Stimulated activated CD8-positive, alpha-beta memory T cell treated with anti-CD3 and anti-CD28 coated beads, Interleukin-12 subunit alpha, Interleukin-12 subunit beta, amount 100 ng/mL, for 24 hours (primary cell): Measurements from ENCODE around the gene CYS1.

Experiments
- DNase-seq: peaks from one replicate; pipeline ENCODE4 v3.0.0-alpha.2; 2020; ENCODE audit errors: extremely low read depth

The CYS1 gene

GRCh38 chr2:10047616-10048500, 32.4 kb downstream of the CYS1 start:
- no peak for DNase-seq

GRCh38 chr2:10046931-10047330, 33.3 kb downstream of the CYS1 start:
- no peak for DNase-seq

GRCh38 chr2:10045561-10046355, 34.5 kb downstream of the CYS1 start:
- no peak for DNase-seq

GRCh38 chr2:10043906-10044601, 36.2 kb downstream of the CYS1 start:
- DNase-seq = peak; percentile 97

DNA sequence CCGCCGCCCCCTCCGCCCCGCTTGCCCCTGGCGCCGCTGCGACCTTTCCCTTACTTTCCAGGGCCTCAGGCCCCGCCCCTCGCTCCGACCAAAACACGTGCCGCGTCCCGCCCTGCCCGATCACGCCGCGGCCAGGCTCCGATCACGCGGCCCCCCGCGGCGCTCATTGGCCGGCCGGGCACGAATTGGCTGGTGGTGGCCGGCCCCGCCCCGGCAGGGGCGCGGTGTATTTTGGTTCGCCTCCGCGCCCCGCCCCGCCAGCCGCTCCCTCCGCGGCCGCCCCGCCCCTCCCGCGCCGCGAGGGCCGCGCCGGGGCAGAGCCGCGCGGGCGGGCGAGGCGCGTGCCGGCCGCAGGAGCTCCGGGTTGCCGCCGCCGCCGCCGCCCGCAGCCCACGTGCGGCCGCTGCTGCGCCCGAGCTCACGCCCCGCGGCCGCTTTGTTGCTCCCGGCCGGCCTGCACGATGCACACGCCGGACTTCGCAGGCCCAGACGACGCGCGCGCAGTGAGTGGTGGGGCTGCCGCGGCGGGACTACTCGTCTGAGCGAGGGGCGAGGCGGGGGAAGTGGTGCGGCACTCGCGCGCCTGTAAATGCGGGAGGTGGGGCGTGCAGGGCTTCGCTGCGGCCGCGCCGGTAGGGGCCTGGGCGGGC, 36.8 kb downstream of the CYS1 start, which contains the start of gene KLF11:
Gene KLF11 (plus strand): TSS at position 295 of the 650 bp plus-strand sequence. CDS start 167 bp downstream, at position 462.
- peak; percentile 59 for DNase-seq

DNA sequence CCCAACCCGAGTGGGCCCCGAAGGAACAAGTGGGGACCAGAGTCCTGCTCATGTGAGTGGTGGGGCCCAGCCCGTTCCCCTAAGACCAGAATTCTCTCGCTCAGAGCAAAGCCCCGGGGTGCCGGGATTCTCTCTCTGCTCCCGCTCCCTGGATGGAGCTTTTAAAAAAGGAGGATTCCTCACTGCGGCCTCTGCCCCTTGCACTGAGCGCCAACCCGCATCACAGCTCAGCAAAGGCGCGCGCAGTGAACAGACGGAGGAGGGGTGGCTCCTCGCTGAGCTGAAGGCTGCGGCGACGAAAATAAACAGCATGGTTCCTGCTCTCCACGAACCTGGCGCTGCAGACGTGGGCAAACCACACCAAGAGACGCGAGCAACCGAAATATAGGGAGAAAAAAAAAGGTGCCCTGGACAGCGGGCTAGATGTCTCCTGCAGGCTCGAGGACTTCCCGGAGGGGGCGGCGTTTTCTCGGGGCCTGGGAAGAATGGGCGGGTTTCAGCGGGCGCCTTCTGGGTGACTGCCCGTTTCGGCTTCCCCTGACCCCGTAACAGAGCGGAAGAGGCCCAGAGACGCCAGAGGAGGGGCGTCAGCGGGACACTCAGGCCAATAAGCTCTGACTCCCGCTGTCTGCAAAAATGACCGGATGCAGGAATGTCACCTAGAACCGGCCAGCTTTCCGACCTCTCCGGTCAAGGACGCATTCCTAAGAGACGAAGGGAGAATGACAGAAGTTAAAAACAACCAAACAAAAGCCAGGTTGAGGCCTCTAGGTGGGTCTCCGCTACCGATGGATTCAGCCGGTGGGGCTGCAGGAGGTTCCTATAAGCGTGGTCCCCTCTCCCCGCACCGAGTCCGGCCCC, 37.7 kb downstream of the CYS1 start:
- no peak for DNase-seq

GRCh38 chr2:10041711-10042110, 38.5 kb downstream of the CYS1 start:
- no peak for DNase-seq

DNA sequence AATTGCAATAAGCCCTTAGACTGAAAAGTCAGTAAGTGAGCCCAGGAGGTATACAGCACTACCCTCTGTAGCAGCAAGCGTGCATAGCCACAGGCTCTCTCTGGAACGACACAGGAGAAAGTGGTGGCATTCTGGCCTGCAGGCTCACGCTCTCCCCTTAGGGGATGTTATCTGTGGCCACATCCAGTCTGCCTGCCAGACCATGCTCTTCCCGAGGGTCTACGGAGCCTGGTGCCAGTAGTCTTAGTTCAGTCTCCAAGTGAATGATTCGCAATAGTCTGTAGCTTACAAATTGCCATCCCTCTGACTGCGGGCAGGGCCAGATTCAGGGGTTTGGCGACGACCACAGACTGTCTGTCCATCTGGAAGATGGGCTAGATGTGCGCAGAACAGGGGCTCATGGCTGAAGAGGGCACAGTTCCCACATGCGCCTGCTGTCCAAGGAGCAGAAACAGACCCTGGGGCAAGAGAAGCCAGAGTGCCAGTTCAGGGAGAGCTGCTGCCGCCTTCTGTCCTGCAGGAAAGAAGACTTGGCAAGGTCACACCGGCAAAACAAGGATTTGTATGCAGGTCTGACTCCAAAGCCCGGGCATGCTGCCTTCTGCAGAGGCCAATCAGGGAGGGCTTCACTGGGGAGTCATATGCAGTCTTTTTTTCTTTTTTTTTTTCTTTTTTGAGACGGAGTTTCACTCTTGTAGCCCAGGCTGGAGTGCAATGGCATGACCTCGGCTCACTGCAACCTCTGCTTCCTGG, 40.4 kb downstream of the CYS1 start:
- DNase-seq = no peak

DNA sequence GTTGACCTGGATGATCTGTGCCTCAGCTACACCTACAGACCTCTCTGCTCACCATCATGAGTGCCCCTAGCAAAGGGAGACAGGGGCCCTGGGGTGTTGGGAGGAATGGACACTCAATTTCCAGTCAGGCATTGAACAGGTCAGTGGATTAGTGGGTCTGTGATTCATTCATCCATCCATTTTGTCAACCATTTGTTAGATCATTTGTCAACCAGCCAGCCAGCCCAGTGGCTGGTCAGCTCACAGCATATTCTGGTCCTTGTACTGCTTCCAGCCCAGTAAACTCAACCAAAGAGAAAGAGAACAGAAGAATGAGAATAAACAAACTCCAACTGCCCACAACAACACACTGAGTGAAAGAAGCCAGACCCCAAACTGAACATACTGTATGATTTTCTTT, 41.5 kb downstream of the CYS1 start:
- DNase-seq = no peak

- DNase-seq = no peak
Observed at GRCh38 chr2:10038123-10038522, 42.1 kb downstream of the CYS1 start.

DNA sequence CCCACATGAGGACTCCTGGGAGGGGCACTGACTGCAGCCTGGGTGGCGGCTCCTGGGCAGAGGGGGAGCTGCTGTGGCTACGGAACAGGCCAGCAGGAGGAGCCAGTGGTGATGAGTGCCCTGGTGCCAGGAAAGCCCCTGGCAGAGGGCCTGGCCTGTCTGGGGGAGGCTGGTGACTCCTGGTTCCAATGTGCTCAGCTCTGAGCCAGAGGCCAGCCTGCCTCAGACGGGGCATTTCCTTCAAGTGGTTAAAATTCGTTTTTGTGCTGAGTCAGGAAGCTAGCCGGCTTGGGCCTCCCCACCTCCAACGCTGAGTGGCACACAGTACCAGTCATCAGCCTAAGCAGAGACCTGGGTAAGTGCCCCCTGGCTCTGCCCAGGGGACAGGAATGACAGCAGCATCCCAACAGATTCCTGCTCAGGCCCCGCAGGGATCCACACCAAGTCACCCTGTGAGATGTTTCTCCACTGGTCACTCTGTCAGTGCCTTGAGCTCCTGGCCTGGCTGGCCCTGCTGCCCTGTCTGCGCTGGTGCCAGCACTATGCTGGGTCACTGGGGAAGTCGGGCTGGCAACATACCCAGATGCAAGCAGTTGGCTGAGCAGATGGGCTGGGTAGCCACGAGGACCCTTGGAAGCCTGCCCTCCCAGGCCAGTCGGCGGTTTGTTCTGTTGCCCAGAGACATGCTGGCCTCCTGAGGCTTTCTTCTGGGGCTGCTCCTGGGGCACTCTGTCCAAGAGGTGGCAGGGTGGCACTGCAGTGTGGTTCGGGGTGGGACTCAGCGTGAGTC, 43.9 kb downstream of the CYS1 start:
- DNase-seq = no peak

DNA sequence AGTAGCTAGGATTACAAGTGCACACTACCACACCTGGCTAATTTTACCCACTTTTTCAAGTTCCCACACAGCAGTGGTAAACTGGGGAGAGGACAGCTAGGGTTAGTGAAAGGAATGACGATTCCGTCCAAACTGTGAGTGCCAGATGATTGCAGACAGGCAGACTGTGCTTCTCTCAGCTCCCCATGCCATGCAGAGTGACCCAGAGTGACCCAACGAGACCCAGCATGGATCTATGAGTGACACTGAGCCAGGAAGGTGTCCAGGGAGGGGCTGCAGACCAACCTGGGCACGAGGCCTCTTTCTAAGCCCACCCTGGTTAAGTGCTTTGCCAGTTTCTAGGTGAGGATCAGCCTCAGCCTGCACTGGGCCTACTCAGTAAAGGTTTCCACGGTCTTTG, 44.6 kb downstream of the CYS1 start:
- no peak for DNase-seq

GRCh38 chr2:10035053-10035422, 45.2 kb downstream of the CYS1 start:
- no peak for DNase-seq

DNA sequence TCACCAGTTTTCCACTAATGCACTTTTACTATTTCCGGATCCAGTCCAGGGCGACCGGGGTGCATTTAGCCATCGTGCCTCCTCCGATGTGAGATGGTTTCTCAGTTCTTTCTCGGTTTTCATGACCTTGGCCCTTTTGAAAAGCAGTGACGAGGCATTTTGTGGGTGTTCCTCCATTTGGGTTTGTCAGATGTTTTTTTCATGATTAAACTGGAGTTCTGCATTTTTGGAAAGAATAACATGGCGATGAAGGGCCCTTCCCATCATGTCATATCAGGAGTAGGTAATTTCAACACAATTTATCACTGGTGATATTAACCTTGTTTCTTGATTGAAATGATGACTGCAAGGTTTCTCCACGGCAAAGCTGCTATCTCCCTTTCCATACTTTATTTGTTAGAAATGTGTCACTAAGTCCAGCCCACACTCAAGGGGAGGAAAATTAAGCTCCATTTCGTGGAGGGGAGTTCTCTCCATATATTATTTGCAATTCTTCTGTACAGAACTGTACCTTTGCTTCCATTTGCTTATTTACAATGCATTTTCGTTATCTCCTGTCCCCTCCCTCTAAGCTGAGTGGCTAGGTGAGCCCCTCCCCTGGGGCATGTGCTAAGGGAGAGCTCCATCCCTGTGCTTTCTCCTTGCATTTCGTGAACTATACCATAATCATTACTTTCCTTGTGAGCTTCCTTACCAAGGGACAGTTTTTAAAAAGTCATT, 45.7 kb downstream of the CYS1 start:
- DNase-seq = no peak

DNA sequence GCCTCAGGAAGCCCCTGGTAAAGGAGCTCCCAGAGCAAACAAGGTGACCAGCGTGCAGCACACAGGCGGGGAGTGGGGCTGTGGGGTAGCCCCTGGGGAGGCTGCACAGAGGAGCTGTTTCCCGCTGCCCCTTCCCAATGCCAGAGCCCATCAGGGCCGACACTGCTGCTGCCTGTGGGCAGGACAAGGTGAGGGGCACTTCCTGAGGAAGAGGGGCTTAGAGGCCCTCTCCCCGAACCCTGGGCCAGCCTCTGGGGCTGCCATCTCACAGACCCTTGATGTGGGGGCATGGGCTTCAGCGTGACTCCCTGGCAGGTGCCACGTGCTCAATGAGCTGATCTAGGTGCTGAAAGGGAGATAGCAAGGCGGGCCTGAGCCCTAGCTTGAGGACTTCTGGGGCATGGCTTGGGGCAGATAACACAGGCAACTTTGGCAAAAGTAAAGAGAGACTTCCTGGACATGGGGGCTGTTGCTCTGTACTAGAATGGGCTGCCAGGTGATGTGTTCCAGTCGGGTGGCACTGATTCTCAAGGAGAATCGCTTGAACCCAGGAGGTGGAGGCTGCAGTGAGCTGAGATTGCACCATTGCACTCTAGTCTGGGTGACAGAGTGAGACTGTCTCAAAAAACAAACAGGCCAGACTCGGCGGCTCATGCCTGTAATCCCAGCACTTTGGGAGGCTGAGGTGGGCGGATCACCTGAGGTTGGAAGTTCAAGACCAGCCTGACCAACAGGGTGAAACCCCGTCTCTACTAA, 46.8 kb downstream of the CYS1 start:
- no peak for DNase-seq

DNA sequence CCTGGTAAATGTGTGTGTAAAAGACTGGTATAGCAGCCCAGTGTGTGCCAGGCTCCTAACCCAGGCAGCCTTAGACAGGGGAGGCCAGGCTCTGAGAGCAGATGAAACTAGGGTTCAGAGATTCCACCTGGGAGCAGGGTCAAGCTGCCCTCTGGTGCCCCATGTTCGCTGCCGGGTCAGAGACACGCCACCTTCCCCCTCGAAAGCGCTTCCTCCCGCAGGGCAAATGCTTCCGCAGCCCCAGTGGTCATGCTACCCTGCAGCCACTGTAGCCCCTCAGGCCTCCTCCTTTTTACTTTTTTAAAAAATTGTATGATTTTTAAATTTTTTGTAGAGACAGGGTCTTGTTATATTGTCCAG, 47.5 kb downstream of the CYS1 start:
- no peak for DNase-seq

- no peak for DNase-seq
Observed at GRCh38 chr2:10031886-10032745, 48.1 kb downstream of the CYS1 start.
